Measurements from ENCODE around the gene HRAS. TPM values are rescaled to one million over a fixed set of nuclear protein-coding genes. Genes with fewer than 3 reads are reported as not detected.
A peak's percentile ranks its signal among the peaks of the same experiment; 100 is the strongest.
"Not testable (repeated sequence)": the region's sequence is repeated elsewhere in the genome, so short reads cannot be mapped to it uniquely, and the experiment has no call there.

The HRAS gene
- total RNA-seq, 2 experiments from 2014 or later: 45.1 to 52.5 TPM

GRCh38 chr11:518463-519202 lies 16.7 kb downstream of the HRAS start:
- POLR2A ChIA-PET: interaction anchor here (1.6 to 2.0 kb wide), 2 partner anchors 12 to 14 kb away, joined by 4 to 12 read pairs; partner anchors contain the start of gene RNH1
- CTCF ChIA-PET: interaction anchor here (0.6 to 2.4 kb wide), 17 partner anchors 8 to 312 kb away, joined by 3 to 21 read pairs (median 4); partner anchors contain the start of genes ANO9, BET1L, HRAS and IFITM2
- peak overlapping the region; percentile 47 for H3K27ac Mint-ChIP-seq
- peaks cover 3% of the 10 kb centered on the region for H3K9me3 Mint-ChIP-seq
- H3K4me1 Mint-ChIP-seq: peaks cover 13% of the 10 kb centered on the region
- H3K36me3 Mint-ChIP-seq (ENCODE audit: low read depth): peaks cover 28% of the 10 kb centered on the region
- DNase-seq: peak; percentile 94
- peak overlapping the region; percentile 66 for H3K4me3 Mint-ChIP-seq
- H3K27me3 Mint-ChIP-seq: no peaks in the 10 kb centered on the region

GRCh38 chr11:516918-517685 lies 18.3 kb downstream of the HRAS start:
- DNase-seq, H3K27me3 Mint-ChIP-seq, H3K27ac Mint-ChIP-seq, POLR2A ChIA-PET, H3K9me3 Mint-ChIP-seq, H3K4me3 Mint-ChIP-seq: not testable (repeated sequence)
- CTCF ChIA-PET: interaction anchor here (2.4 kb wide), 1 partner anchor 68 kb away, joined by 9 read pairs; the partner anchor contains the start of gene PTDSS2
- H3K4me1 Mint-ChIP-seq: peaks cover 13% of the 10 kb centered on the region
- peaks cover 32% of the 10 kb centered on the region for H3K36me3 Mint-ChIP-seq (ENCODE audit: low read depth)

- no peak overlapping the region for H3K4me3 Mint-ChIP-seq
- no peaks in the 10 kb centered on the region for H3K27me3 Mint-ChIP-seq
- H3K4me1 Mint-ChIP-seq: peaks cover 13% of the 10 kb centered on the region
- no peak for DNase-seq
- POLR2A ChIA-PET: no interaction called here
- peaks cover 3% of the 10 kb centered on the region for H3K9me3 Mint-ChIP-seq
- peaks cover 35% of the 10 kb centered on the region for H3K36me3 Mint-ChIP-seq (ENCODE audit: low read depth)
- no peak overlapping the region for H3K27ac Mint-ChIP-seq
- CTCF ChIA-PET: no interaction called here
Observed at GRCh38 chr11:516400-516799, 19.0 kb downstream of the HRAS start.

- no peaks in the 10 kb centered on the region for H3K27me3 Mint-ChIP-seq
- DNase-seq: no peak
- peaks cover 37% of the 10 kb centered on the region for H3K36me3 Mint-ChIP-seq (ENCODE audit: low read depth)
- H3K4me1 Mint-ChIP-seq: peaks cover 9% of the 10 kb centered on the region
- POLR2A ChIA-PET: no interaction called here
- peaks cover 3% of the 10 kb centered on the region for H3K9me3 Mint-ChIP-seq
- H3K27ac Mint-ChIP-seq: no peak overlapping the region
- no peak overlapping the region for H3K4me3 Mint-ChIP-seq
- CTCF ChIA-PET: no interaction called here
Observed at GRCh38 chr11:515131-515530, 20.2 kb downstream of the HRAS start.

GRCh38 chr11:514606-515005 lies 20.8 kb downstream of the HRAS start:
- Mint-ChIP-seq H3K36me3 (ENCODE audit: low read depth) (peaks cover 42% of the 10 kb centered on the region), H3K27ac (no peak overlapping the region), H3K4me1 (peaks cover 9% of the 10 kb centered on the region), H3K9me3 (peaks cover 3% of the 10 kb centered on the region), H3K4me3 (no peak overlapping the region), H3K27me3 (no peaks in the 10 kb centered on the region)
- CTCF ChIA-PET: no interaction called here
- DNase-seq: no peak
- POLR2A ChIA-PET: no interaction called here

- Mint-ChIP-seq H3K4me3 (no peak overlapping the region), H3K27ac (no peak overlapping the region), H3K9me3 (peaks cover 3% of the 10 kb centered on the region), H3K27me3 (no peaks in the 10 kb centered on the region), H3K36me3 (ENCODE audit: low read depth) (peaks cover 47% of the 10 kb centered on the region), H3K4me1 (peaks cover 5% of the 10 kb centered on the region)
- DNase-seq: no peak
- CTCF ChIA-PET: interaction anchor here (0.7 kb wide), 1 partner anchor 63 kb away, joined by 3 read pairs; no protein-coding TSS in a partner anchor
- POLR2A ChIA-PET: interaction anchor here (1.0 to 1.3 kb wide), 2 partner anchors 63 to 98 kb away, joined by 3 read pairs; partner anchors contain the start of genes PTDSS2 and SIGIRR
Observed at GRCh38 chr11:512761-513595, 22.4 kb downstream of the HRAS start.

GRCh38 chr11:508956-509355 lies 26.4 kb downstream of the HRAS start:
- Mint-ChIP-seq H3K9me3 (no peaks in the 10 kb centered on the region), H3K36me3 (ENCODE audit: low read depth) (peaks cover 27% of the 10 kb centered on the region), H3K4me1 (peaks cover 22% of the 10 kb centered on the region), H3K27me3 (no peaks in the 10 kb centered on the region), H3K27ac (no peak overlapping the region), H3K4me3 (no peak overlapping the region)
- CTCF ChIA-PET: interaction anchor here (0.5 to 4.0 kb wide), 2 partner anchors 10 to 269 kb away, joined by 3 to 21 read pairs; partner anchors contain the start of gene GATD1
- POLR2A ChIA-PET: interaction anchor here (1.0 to 1.1 kb wide), 2 partner anchors 52 to 60 kb away, joined by 3 to 4 read pairs; no protein-coding TSS in a partner anchor
- no peak for DNase-seq

- no peak for DNase-seq
- Mint-ChIP-seq H3K4me1 (peaks cover 32% of the 10 kb centered on the region), H3K9me3 (no peaks in the 10 kb centered on the region), H3K36me3 (ENCODE audit: low read depth) (peaks cover 20% of the 10 kb centered on the region), H3K4me3 (peak overlapping the region; percentile 95), H3K27me3 (no peaks in the 10 kb centered on the region), H3K27ac (peak overlapping the region; percentile 66)
- ChIA-PET CTCF (interaction anchor here (4.0 kb wide), 1 partner anchor 11 kb away, joined by 21 read pairs; no protein-coding TSS in a partner anchor), POLR2A (interaction anchor here (1.3 to 4.9 kb wide), 2 partner anchors 59 to 212 kb away, joined by 3 to 56 read pairs; partner anchors contain the start of gene PTDSS2)
Observed at GRCh38 chr11:507727-508515, 27.5 kb downstream of the HRAS start.

- Mint-ChIP-seq H3K27ac (peak within 1 kb of the TSS; percentile 99), H3K9me3 (no peaks in the 10 kb centered on the region), H3K4me3 (peak within 1 kb of the TSS; percentile 95), H3K36me3 (ENCODE audit: low read depth) (peaks cover 20% of the 10 kb centered on the region), H3K4me1 (peaks cover 35% of the 10 kb centered on the region), H3K27me3 (no peaks in the 10 kb centered on the region)
- CTCF ChIA-PET: interaction anchor here (0.9 to 4.0 kb wide), 4 partner anchors 11 to 300 kb away, joined by 3 to 21 read pairs (median 8); partner anchors contain the start of genes BET1L, PTDSS2 and RIC8A
- DNase-seq: peak; percentile 99
- POLR2A ChIA-PET: interaction anchor here (0.7 to 4.9 kb wide), 24 partner anchors 9 to 300 kb away, joined by 3 to 56 read pairs (median 5); partner anchors contain the start of genes BET1L, HRAS, PSMD13 and PTDSS2
Observed at GRCh38 chr11:506995-507726, 28.2 kb downstream of the HRAS start, which contains the start of gene RNH1. TSS of gene RNH1 (minus strand) at chr11:507242. CDS start at chr11:502162, 5,080 bp downstream.

- H3K27me3 Mint-ChIP-seq: no peaks in the 10 kb centered on the region
- H3K4me1 Mint-ChIP-seq: peaks cover 40% of the 10 kb centered on the region
- peak overlapping the region; percentile 95 for H3K4me3 Mint-ChIP-seq
- ChIA-PET POLR2A (interaction anchor here (0.7 to 4.9 kb wide), 30 partner anchors 8 to 303 kb away, joined by 3 to 56 read pairs (median 5); partner anchors contain the start of genes BET1L, HRAS, PSMD13 and PTDSS2), CTCF (interaction anchor here (0.9 to 4.0 kb wide), 4 partner anchors 12 to 299 kb away, joined by 3 to 21 read pairs (median 8); partner anchors contain the start of genes BET1L, PTDSS2 and RIC8A)
- peak; percentile 97 for DNase-seq
- no peaks in the 10 kb centered on the region for H3K9me3 Mint-ChIP-seq
- H3K27ac Mint-ChIP-seq: peak overlapping the region; percentile 99
- peaks cover 18% of the 10 kb centered on the region for H3K36me3 Mint-ChIP-seq (ENCODE audit: low read depth)
Observed at GRCh38 chr11:506238-506994, 29.0 kb downstream of the HRAS start.
